Measurements from ENCODE around the gene MRO. TPM values are rescaled to one million over a fixed set of nuclear protein-coding genes. Genes with fewer than 3 reads are reported as not detected.

MRO gene
- total RNA-seq, result 0.30 and 1.6 TPM in 2 replicates

DNA sequence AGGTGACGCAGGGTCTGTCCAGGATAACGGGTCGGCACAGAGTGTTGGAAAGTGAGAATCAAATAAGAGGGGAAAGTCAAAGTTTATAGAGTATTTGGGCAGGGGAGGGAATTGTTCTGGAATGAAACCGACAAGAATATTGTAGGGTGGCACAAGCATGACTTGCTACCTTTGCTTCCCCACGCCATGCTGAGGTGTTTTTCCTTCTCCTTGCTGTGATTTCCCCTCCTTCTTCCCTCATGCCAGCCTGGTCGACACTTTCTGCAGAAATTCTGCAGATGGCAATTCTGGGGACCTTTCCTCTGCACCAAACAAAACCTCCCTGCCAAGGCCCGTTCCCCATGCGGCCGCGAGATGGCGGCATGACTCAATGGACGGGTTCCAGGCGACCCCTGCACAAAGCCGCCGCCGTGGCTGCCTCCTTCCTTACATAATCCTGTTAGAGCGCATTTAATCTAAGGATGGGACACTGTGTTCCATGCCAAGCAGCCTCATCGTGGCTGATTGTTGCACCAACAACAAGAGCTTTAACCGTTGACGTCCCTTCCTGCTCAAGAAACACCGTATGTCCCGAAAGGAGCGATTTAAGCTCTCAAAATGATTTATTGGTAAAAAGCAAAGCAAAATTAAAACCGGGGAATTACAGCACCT is at the start of gene MRO:
Gene MRO (minus strand): TSS at position 289 of the 651 bp plus-strand sequence. CDS start 10,616 bp downstream, outside the sequence.

Other genes starting within 250 kb of the MRO start
- 71.3 and 120 TPM in 2 replicates for gene ME2, start 59.1 kb upstream of the MRO start, total RNA-seq
- gene ELAC1, start 148.0 kb upstream of the MRO start, total RNA-seq, result 3.9 and 4.2 TPM in 2 replicates
- 75.1 and 118 TPM in 2 replicates for gene SMAD4, start 210.2 kb upstream of the MRO start, total RNA-seq